GM23338 (cell line): ENCODE measurements around the gene MCCC1. TPM values are rescaled to one million over a fixed set of nuclear protein-coding genes. Genes with fewer than 3 reads are reported as not detected.

Experiments used
- EZH2 ChIP-seq: fragments of 200-600 bp; sonication (generic); IDR thresholded peaks from one replicate; pipeline ENCODE4 v1.8.0; 2017; ENCODE audit warnings: antibody characterized with exemption, mild to moderate bottlenecking, low read depth; ENCODE audit not compliant: unreplicated experiment
- JUNB ChIP-seq: IDR thresholded peaks from one replicate; pipeline ENCODE4 v1.6.1; 2016; ENCODE audit warnings: antibody characterized with exemption; ENCODE audit not compliant: unreplicated experiment
- NANOG ChIP-seq: IDR thresholded peaks from 2 replicates; pipeline ENCODE4 v1.6.1; 2016; ENCODE audit warnings: antibody characterized with exemption, borderline replicate concordance
- POLR2AphosphoS5 ChIP-seq: IDR thresholded peaks from 2 replicates; pipeline ENCODE4 v1.6.1; 2016; ENCODE audit warnings: antibody characterized with exemption, low read depth
- REST ChIP-seq: IDR thresholded peaks from one replicate; pipeline ENCODE4 v1.6.1; 2018; ENCODE audit warnings: antibody characterized with exemption; ENCODE audit not compliant: unreplicated experiment
- STAT1 ChIP-seq: IDR thresholded peaks from one replicate; pipeline ENCODE4 v1.6.1; 2016; ENCODE audit warnings: antibody characterized with exemption; ENCODE audit not compliant: unreplicated experiment
- ZNF114 ChIP-seq: fragments of 250-450 bp; sonication (Bioruptor Pico); IDR thresholded peaks from 2 replicates; pipeline ENCODE4 v1.5.0; 2020; ENCODE audit warnings: mild to moderate bottlenecking, moderate library complexity
- ZNF331 ChIP-seq: fragments of 250-450 bp; sonication (Bioruptor Pico); IDR thresholded peaks from 2 replicates; pipeline ENCODE4 v1.5.0; 2020; ENCODE audit warnings: low read depth, mild to moderate bottlenecking, moderate library complexity
- ZNF462 ChIP-seq: fragments of 250-450 bp; sonication (Bioruptor Pico); IDR thresholded peaks from 2 replicates; pipeline ENCODE4 v1.5.0; 2020; ENCODE audit warnings: mild to moderate bottlenecking, moderate library complexity
- polyA plus RNA-seq: library from polyadenylated mRNA; unstranded; fragments of >200 nt; fragmentation: Nextera tagmentation; extraction: Ambion mirVana; gene quantifications from 2 replicates; pipeline ENCODE4 v1.2.1, GENCODE V29; 2016
- total RNA-seq: library from RNA; depleted of rRNA; stranded (reverse); fragments of >200 nt; shearing (Covaris generic); gene quantifications from 2 replicates; pipeline ENCODE4 v1.2.3, GENCODE V29; 2014

MCCC1 gene
- total and polyA plus RNA-seq, 2 experiments from 2014 or later = 20.2 to 24.2 TPM

DNA sequence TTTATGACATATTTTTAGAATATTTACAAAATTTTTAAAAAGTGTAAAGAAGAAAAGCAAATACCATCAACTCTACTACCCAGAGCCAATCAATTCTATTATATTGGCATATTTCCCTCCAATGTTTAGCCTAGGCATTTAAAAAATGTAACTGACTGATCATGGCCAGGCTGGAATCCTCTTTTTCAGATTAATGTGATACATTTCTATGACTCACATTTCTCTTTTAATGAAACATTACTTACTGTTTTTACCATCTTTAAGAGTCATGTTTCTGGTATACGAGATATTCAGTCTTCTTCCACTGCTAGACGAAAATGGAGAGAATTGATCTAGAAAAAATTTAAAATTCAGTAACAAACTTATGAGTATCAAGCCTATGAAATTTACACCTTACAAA, 65.5 kb downstream of the MCCC1 start (continued):
- no peak for TF ChIP-seq ZNF462 (CRISPR knock-in tag)
- no peak for TF ChIP-seq ZNF331 (CRISPR knock-in tag)
- TF ChIP-seq ZNF114 = no peak
- no peak for TF ChIP-seq STAT1
- no peak for TF ChIP-seq NANOG
- no peak for TF ChIP-seq EZH2
- no peak for TF ChIP-seq JUNB
- TF ChIP-seq POLR2AphosphoS5 = no peak
- no peak for TF ChIP-seq REST
